MCF 10A (cell line): ENCODE data around the gene DCTN4. TPM values are rescaled to one million over a fixed set of nuclear protein-coding genes. Genes with fewer than 3 reads are reported as not detected.

ENCODE experiments used
- BruUV-seq: library from RNA; stranded (reverse); fragments of 400-500 nt; replicated peaks from 2 replicates; lab custom pipeline; 2021; lab: Mats Ljungman, UMichigan
- CTCF ChIA-PET: fragments of 300-600 bp; sonication (Branson Sonifier 250); formaldehyde crosslinking; extraction: SDS; loops from one replicate; lab custom pipeline; 2021; ENCODE audit warnings: antibody characterized with exemption, inconsistent platforms; lab: Yijun Ruan, JAX
- POLR2A ChIA-PET: fragments of 300-600, 350-650 bp; sonication (Branson Sonifier 250); formaldehyde crosslinking; extraction: SDS; loops from one replicate; lab custom pipeline; 2020; ENCODE audit warnings: antibody characterized with exemption, inconsistent platforms; lab: Yijun Ruan, JAX
- DNase-seq: peaks from one replicate; pipeline ENCODE4 v3.0.0-alpha.2; 2018; ENCODE audit not compliant: unreplicated experiment
- H3K27ac Mint-ChIP-seq: one replicate; pipeline ENCODE4 v1.8.0; 2022; ENCODE audit warnings: mild to moderate bottlenecking, low read depth, mixed read lengths; ENCODE audit not compliant: unreplicated experiment
- H3K27me3 Mint-ChIP-seq: one replicate; pipeline ENCODE4 v1.8.0; 2022; ENCODE audit warnings: mixed read lengths; ENCODE audit not compliant: insufficient read depth, unreplicated experiment
- H3K36me3 Mint-ChIP-seq: one replicate; pipeline ENCODE4 v1.8.0; 2022; ENCODE audit warnings: mild to moderate bottlenecking, moderate library complexity, mixed read lengths; ENCODE audit not compliant: insufficient read depth, unreplicated experiment
- H3K4me1 Mint-ChIP-seq: one replicate; pipeline ENCODE4 v1.8.0; 2022; ENCODE audit warnings: mixed read lengths; ENCODE audit not compliant: insufficient read depth, unreplicated experiment
- H3K4me3 Mint-ChIP-seq: one replicate; pipeline ENCODE4 v1.8.0; 2022; ENCODE audit warnings: mild to moderate bottlenecking, moderate library complexity, mixed read lengths; ENCODE audit not compliant: unreplicated experiment
- H3K9me3 Mint-ChIP-seq: one replicate; pipeline ENCODE4 v1.8.0; 2022; ENCODE audit warnings: mixed read lengths; ENCODE audit not compliant: unreplicated experiment
- CTCF ChIP-seq: fragments of 200-600 bp; IDR thresholded peaks from one replicate; pipeline ENCODE4 v1.8.0; 2022; ENCODE audit warnings: antibody characterized with exemption, mild to moderate bottlenecking; ENCODE audit not compliant: unreplicated experiment
- intact Hi-C: fragments of 100-400 bp; cut with micrococcal nuclease; formaldehyde crosslinking; loops from 2 replicates; pipeline ENCODE4 v1.14.1; 2022
- total RNA-seq: library from RNA; stranded (reverse); gene quantifications from 2 replicates; pipeline ENCODE4 v1.2.3, GENCODE V29; 2022

Gene DCTN4
- total RNA-seq, 1 experiment from 2014 or later: 143 TPM

- H3K36me3 Mint-ChIP-seq: peaks cover 93% of the 10 kb centered on the region
- no peak overlapping the region for H3K4me3 Mint-ChIP-seq
- intact Hi-C loops: no loop called here
- H3K4me1 Mint-ChIP-seq: no peaks in the 10 kb centered on the region
- ChIA-PET POLR2A (interaction anchor here (0.7 to 1.8 kb wide), 4 partner anchors 8 to 35 kb away, joined by 3 to 4 read pairs (median 3); no protein-coding TSS in a partner anchor), CTCF (interaction anchor here (0.6 to 2.4 kb wide), 6 partner anchors 37 to 660 kb away, joined by 3 to 14 read pairs (median 4); no protein-coding TSS in a partner anchor)
- H3K9me3 Mint-ChIP-seq: no peaks in the 10 kb centered on the region
- no TSS peak for BruUV-seq
- TF ChIP-seq CTCF: no peak
- no peaks in the 10 kb centered on the region for H3K27me3 Mint-ChIP-seq
- no peak overlapping the region for H3K27ac Mint-ChIP-seq
- DNase-seq: peak; percentile 38
Measured at GRCh38 chr5:150694612-150695011, 64.2 kb downstream of the DCTN4 start.

GRCh38 chr5:150692276-150692675 is 66.5 kb downstream of the DCTN4 start:
- intact Hi-C loops: no loop called here
- peaks cover 94% of the 10 kb centered on the region for H3K36me3 Mint-ChIP-seq
- ChIA-PET POLR2A (no interaction called here), CTCF (interaction anchor here (2.0 kb wide), 1 partner anchor 8 kb away, joined by 12 read pairs; the partner anchor contains the start of gene RBM22)
- TF ChIP-seq CTCF: no peak
- no peaks in the 10 kb centered on the region for H3K4me1 Mint-ChIP-seq
- no TSS peak for BruUV-seq
- DNase-seq: no peak
- no peaks in the 10 kb centered on the region for H3K9me3 Mint-ChIP-seq
- no peak overlapping the region for H3K27ac Mint-ChIP-seq
- H3K27me3 Mint-ChIP-seq: no peaks in the 10 kb centered on the region
- no peak overlapping the region for H3K4me3 Mint-ChIP-seq

- no peak for TF ChIP-seq CTCF
- Mint-ChIP-seq H3K27me3 (no peaks in the 10 kb centered on the region), H3K27ac (no peak overlapping the region), H3K4me1 (no peaks in the 10 kb centered on the region), H3K36me3 (peaks cover 80% of the 10 kb centered on the region), H3K4me3 (no peak overlapping the region), H3K9me3 (no peaks in the 10 kb centered on the region)
- BruUV-seq: TSS peak; percentile 20
- CTCF ChIA-PET: interaction anchor here (0.6 to 2.0 kb wide), 5 partner anchors 10 to 550 kb away, joined by 3 to 12 read pairs (median 4); partner anchors contain the start of gene RBM22
- DNase-seq: no peak
- intact Hi-C loops: no loop called here
- POLR2A ChIA-PET: interaction anchor here (0.6 to 1.3 kb wide), 2 partner anchors 10 to 60 kb away, joined by 3 to 10 read pairs; partner anchors contain the start of gene RBM22
Measured at GRCh38 chr5:150690760-150691159, 68.1 kb downstream of the DCTN4 start.

GRCh38 chr5:150689120-150689519 is 69.7 kb downstream of the DCTN4 start:
- H3K9me3 Mint-ChIP-seq: no peaks in the 10 kb centered on the region
- H3K36me3 Mint-ChIP-seq: peaks cover 64% of the 10 kb centered on the region
- POLR2A ChIA-PET: interaction anchor here (1.4 kb wide), 1 partner anchor 13 kb away, joined by 5 read pairs; the partner anchor contains the start of gene RBM22
- CTCF ChIA-PET: interaction anchor here (0.5 to 2.1 kb wide), 5 partner anchors 10 to 144 kb away, joined by 3 to 12 read pairs (median 3); no protein-coding TSS in a partner anchor
- H3K4me3 Mint-ChIP-seq: no peak overlapping the region
- no peak for TF ChIP-seq CTCF
- BruUV-seq: no TSS peak
- intact Hi-C loops: no loop called here
- DNase-seq: no peak
- no peaks in the 10 kb centered on the region for H3K27me3 Mint-ChIP-seq
- H3K4me1 Mint-ChIP-seq: no peaks in the 10 kb centered on the region
- H3K27ac Mint-ChIP-seq: peak overlapping the region; percentile 36
